ENCODE data around the gene ZBTB11. TPM values are rescaled to one million over a fixed set of nuclear protein-coding genes. Genes with fewer than 3 reads are reported as not detected.
"Not testable (repeated sequence)": the region's sequence is repeated elsewhere in the genome, so short reads cannot be mapped to it uniquely, and the experiment has no call there.

Gene ZBTB11
- total RNA-seq, 3 donors from 2014 or later = 24.1 to 25.8 (median 24.8) TPM

DNA sequence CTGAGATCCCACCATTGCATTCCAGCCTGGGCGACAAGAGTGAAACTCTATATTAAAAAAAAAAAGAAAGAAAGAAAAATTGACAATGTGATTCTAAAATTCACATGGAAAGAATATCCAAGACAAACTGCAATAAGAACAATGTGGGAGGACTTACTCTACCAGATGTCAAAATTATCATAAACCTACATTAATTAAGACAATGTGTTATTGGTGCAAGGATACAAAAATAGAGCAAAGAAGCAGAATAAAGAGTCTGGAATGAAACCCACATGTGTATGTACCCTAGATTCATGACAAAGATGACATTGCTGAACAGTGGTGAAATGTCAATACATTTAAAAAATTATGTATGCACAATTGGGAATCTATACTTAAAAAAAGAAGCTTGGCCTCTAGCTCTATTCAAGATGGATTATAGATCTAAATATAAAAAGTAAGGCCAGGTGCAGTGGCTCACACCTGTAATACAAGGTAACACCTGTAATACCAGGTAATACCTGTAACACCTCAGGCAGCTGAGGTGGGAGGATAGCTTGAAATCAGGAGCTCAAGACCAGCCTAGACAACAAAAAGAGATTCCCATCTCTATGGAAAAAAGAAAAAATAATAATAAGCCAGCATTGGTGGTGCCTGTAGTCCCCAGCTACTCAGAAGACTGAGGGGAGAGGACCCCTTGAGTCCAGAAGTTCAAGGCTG lies 45.7 kb downstream of the ZBTB11 start:
- ATAC-seq (no peak), DNase-seq (no peak)
- Mint-ChIP-seq H3K36me3 (ENCODE audit: insufficient read depth) (no peaks in the 10 kb centered on the region), H3K27me3 (ENCODE audit: low read depth) (no peaks in the 10 kb centered on the region), H3K9me3 (no peaks in the 10 kb centered on the region), H3K4me3 (no peak overlapping the region), H3K4me1 (ENCODE audit: low read depth) (no peaks in the 10 kb centered on the region)

DNA sequence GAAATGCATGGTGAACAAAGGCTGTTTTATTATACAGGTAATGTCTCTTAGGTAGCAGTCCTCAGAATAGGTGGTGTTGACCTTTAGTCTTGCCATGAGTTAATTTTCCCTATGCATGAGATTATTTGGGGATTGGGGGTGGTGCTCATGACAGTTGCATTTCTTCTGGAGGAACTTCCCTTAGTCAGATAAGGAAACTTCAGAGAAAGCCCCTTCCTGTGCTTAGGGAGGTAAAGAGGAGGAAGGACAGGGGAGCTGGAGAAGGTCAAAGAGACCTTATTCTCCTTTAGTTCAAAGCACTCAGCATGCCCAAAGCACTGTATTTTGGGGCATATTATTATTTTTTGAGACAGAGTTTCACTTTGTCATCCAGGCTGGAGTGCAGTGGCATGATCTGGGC lies 47.7 kb downstream of the ZBTB11 start:
- no peak for DNase-seq
- no peaks in the 10 kb centered on the region for H3K27me3 Mint-ChIP-seq (ENCODE audit: low read depth)
- H3K36me3 Mint-ChIP-seq (ENCODE audit: insufficient read depth) = no peaks in the 10 kb centered on the region
- no peak for ATAC-seq
- H3K9me3 Mint-ChIP-seq = no peaks in the 10 kb centered on the region
- H3K4me1 Mint-ChIP-seq (ENCODE audit: low read depth) = no peaks in the 10 kb centered on the region
- H3K4me3 Mint-ChIP-seq = no peak overlapping the region

DNA sequence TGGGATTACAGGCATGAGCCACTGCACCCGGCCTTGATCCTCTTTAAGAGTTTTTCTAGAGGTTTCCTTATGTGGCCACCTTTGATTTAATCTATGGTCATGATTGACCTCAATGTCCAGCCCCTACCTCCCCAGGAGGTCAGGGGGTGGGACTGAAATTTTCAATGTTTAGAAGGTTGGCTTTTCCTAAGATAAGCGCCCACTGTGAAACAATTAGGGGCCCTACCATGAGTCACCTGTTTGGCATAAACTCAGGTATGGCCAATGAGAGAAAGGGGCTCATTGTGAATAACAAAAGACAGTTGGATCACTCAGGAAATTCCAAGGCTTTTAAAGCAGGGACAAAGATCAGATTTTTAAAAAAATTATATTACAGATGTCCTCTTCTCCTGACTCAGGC lies 51.1 kb downstream of the ZBTB11 start:
- H3K9me3 Mint-ChIP-seq = no peaks in the 10 kb centered on the region
- ATAC-seq = no peak
- H3K4me1 Mint-ChIP-seq (ENCODE audit: low read depth) = no peaks in the 10 kb centered on the region
- H3K27me3 Mint-ChIP-seq (ENCODE audit: low read depth) = no peaks in the 10 kb centered on the region
- DNase-seq = no peak
- no peaks in the 10 kb centered on the region for H3K36me3 Mint-ChIP-seq (ENCODE audit: insufficient read depth)
- no peak overlapping the region for H3K4me3 Mint-ChIP-seq

DNA sequence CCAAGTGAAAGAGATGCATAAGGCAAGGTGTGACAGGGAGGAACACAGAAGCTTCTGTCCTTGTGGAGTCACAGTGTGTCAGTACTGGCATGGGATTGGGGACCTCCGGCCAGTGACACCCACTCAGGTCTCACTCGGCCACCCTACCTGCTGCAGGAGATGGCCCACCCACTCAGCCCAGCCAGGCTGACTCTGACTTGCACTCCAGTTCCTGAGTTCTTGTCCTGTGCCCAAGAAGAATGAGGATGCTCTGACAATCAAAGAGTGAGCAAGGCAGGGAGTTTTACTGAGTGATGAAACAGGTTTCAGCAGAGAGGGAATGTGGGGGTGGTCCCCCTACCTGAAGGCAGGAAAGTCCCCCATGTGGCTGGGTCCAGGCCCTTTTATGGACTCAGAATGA lies 52.1 kb downstream of the ZBTB11 start:
- Mint-ChIP-seq H3K4me3 (no peak overlapping the region), H3K36me3 (ENCODE audit: insufficient read depth) (no peaks in the 10 kb centered on the region), H3K9me3 (no peaks in the 10 kb centered on the region), H3K27me3 (ENCODE audit: low read depth) (no peaks in the 10 kb centered on the region), H3K4me1 (ENCODE audit: low read depth) (no peaks in the 10 kb centered on the region)
- no peak for ATAC-seq
- no peak for DNase-seq

DNA sequence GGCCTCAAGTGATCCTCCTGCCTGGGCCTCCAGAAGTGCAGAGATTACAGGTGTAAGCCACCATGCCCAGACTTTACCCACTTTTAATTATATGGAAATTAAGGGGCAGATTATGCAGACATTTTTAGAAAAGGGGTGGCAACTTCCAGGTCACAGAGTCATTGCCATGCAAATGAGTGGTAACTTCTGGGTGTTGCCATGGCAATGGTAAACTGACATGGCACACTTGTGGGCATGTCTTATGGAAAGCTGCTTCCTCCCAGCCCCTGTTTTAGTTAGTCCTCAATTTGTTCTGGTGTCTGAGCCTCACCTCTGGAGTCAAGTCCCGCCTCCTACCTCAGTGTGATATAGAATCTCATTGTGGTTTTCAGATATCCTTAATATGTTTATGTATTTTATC lies 53.3 kb downstream of the ZBTB11 start:
- DNase-seq (no peak), ATAC-seq (no peak)
- Mint-ChIP-seq H3K36me3 (ENCODE audit: insufficient read depth) (no peaks in the 10 kb centered on the region), H3K4me3 (no peak overlapping the region), H3K4me1 (ENCODE audit: low read depth) (no peaks in the 10 kb centered on the region), H3K9me3 (no peaks in the 10 kb centered on the region), H3K27me3 (ENCODE audit: low read depth) (no peaks in the 10 kb centered on the region)

DNA sequence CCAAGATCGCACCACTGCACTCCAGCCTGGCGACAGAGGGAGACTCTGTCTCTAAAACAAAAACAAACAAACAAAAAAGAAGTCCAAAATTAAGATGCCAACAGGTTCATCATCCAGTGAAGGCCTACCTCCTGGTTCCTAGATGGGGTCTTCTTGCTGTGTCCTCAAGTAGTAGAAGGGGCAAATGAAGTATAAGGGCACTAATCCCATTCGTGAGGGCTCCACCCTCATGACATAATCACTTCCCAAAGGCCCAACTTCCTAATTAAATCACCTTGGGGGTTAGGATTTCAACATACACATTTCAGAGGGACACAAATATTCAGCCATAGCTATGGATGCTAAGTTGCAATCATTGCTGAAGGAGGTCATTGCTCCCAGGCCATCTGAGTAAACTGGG lies 57.2 kb downstream of the ZBTB11 start:
- ATAC-seq = no peak
- DNase-seq = no peak
- no peak overlapping the region for H3K4me3 Mint-ChIP-seq
- H3K27me3 Mint-ChIP-seq (ENCODE audit: low read depth) = no peaks in the 10 kb centered on the region
- no peaks in the 10 kb centered on the region for H3K4me1 Mint-ChIP-seq (ENCODE audit: low read depth)
- no peaks in the 10 kb centered on the region for H3K36me3 Mint-ChIP-seq (ENCODE audit: insufficient read depth)
- H3K9me3 Mint-ChIP-seq = no peaks in the 10 kb centered on the region

DNA sequence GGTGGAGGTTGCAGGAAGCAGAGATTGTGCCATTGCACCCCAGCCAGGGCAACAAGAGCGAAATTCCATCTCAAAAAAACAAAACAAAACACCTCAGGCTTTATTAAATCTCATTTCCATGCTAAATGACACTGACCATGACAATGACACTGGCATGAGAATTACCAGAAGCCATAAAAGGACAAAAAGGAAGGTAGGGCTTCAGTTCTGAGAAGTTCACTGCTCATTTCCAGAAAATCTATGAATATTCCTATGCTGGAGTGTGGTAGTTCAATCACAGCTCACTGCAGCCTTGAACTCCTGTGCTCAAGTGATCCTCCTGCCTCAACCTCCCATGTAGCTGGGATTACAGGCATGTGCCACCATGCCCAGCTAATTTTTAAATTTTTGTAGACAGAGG lies 58.2 kb downstream of the ZBTB11 start:
- DNase-seq (no peak), ATAC-seq (no peak)
- H3K27me3 Mint-ChIP-seq (ENCODE audit: low read depth) = no peaks in the 10 kb centered on the region
- H3K9me3 Mint-ChIP-seq = no peaks in the 10 kb centered on the region
- no peaks in the 10 kb centered on the region for H3K4me1 Mint-ChIP-seq (ENCODE audit: low read depth)
- no peaks in the 10 kb centered on the region for H3K36me3 Mint-ChIP-seq (ENCODE audit: insufficient read depth)
- H3K4me3 Mint-ChIP-seq = no peak overlapping the region

DNA sequence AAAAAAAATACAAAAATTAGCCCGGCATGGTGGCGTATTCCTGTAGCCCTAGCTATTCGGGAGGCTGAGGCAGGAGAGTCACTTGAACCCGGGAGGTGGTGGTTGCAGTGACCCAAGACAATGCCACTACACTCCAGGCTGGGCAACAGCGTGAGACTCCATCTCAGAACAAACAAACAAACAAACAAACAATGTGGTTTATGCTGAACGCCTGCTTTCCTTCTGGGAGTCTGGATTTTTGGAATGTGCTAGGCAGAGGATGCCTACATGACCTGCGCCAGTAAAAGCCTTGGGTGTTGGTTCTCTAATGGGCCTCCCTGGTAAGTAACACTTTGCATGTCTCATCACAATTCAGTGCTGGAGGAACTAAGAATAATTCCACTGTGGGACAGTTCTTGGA lies 59.5 kb downstream of the ZBTB11 start:
- Mint-ChIP-seq H3K9me3 (no peaks in the 10 kb centered on the region), H3K4me1 (ENCODE audit: low read depth) (no peaks in the 10 kb centered on the region)
- no peak for ATAC-seq

DNA sequence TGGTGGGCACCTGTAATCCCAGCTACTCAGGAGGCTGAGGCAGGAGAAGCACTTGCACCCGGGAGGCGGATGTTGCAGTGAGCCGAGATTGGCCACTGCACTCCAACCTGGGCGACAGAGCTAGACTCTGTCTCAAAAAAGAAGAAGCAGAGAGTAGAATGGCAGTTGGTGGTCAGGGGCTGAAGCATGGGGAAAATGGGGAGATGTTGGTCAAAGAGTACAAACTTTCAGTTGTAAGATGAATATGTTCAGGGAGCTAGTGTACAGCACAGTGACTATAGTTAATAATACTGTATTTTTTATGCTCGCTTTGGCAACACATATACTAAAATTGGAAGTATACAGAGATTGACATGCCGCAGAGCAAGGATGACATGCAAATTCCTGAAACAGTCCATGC lies 61.4 kb downstream of the ZBTB11 start:
- ATAC-seq (no peak), DNase-seq (no peak)
- Mint-ChIP-seq H3K27me3 (ENCODE audit: low read depth) (no peaks in the 10 kb centered on the region), H3K9me3 (no peaks in the 10 kb centered on the region), H3K4me1 (ENCODE audit: low read depth) (no peaks in the 10 kb centered on the region), H3K4me3 (no peak overlapping the region), H3K36me3 (ENCODE audit: insufficient read depth) (no peaks in the 10 kb centered on the region)

More for the DNA sequence above, 59.5 kb downstream of the ZBTB11 start:
- Mint-ChIP-seq H3K4me3 (no peak overlapping the region), H3K27me3 (ENCODE audit: low read depth) (no peaks in the 10 kb centered on the region), H3K36me3 (ENCODE audit: insufficient read depth) (no peaks in the 10 kb centered on the region)
- no peak for DNase-seq

DNA sequence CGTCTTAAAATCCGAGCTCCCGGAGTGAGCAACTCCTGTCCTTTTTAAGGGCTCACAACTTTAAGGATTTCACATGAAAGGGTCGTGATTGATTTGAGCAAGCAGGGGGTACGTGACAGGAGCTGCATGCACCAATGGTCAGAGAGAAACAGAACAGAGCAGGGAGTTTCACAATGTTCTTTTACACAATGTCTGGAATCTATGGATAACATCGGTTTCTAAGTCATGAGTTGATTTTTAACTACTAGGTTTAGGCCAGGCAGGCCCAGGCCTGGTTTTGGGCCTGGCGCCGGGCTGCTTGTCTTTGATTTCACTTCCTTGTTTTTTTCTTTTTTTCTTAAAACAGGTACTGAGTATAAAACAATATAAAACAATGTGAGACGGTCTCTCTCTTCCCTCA lies 63.9 kb downstream of the ZBTB11 start:
- H3K9me3 Mint-ChIP-seq; DNase-seq; ATAC-seq; H3K4me3 Mint-ChIP-seq; H3K36me3 Mint-ChIP-seq (ENCODE audit: insufficient read depth); H3K4me1 Mint-ChIP-seq (ENCODE audit: low read depth); H3K27me3 Mint-ChIP-seq (ENCODE audit: low read depth): not testable (repeated sequence)

DNA sequence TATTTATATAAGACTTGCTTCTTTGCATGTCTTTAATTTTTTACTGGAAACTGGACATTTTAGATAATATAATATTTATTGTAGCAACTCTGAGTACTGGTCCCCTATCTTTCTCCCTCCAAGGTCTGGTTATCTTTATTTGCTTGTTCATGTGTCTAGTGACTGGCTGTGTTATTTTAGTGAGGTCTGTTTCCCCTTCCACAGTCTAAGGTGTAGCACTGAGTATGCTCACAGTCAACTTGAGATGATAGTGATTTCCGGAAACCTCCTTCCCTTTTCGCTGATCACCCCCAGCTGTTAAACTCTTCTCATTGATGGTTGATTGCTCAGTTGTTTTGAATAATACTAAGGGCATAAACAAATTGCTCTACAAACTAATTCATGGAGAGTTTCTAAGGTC lies 65.9 kb downstream of the ZBTB11 start:
- H3K36me3 Mint-ChIP-seq (ENCODE audit: insufficient read depth) = no peaks in the 10 kb centered on the region
- no peak for DNase-seq
- H3K4me3 Mint-ChIP-seq = no peak overlapping the region
- no peaks in the 10 kb centered on the region for H3K4me1 Mint-ChIP-seq (ENCODE audit: low read depth)
- no peaks in the 10 kb centered on the region for H3K27me3 Mint-ChIP-seq (ENCODE audit: low read depth)
- no peak for ATAC-seq
- H3K9me3 Mint-ChIP-seq = no peaks in the 10 kb centered on the region

DNA sequence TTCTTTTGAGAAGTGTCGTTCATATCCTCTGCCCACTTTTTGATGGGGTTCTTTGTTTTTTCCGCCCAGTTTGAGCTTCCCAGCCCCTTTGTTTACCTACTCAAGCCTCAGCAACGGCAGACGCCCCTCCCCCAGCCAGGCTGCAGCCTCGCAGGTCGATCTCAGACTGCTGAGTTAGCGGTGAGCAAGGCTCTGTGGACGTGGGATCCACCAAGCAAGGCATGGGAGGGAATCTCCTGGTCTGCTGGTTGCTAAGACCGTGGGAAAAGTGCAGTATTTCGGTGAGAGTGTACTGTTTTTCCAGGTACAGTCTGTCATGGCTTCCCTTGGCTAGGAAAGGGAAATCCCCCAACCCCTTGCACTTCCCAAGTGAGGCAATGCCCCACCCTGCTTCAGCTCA lies 71.5 kb downstream of the ZBTB11 start:
- not testable (repeated sequence) for H3K27me3 Mint-ChIP-seq (ENCODE audit: low read depth); H3K4me1 Mint-ChIP-seq (ENCODE audit: low read depth); H3K4me3 Mint-ChIP-seq; ATAC-seq; H3K36me3 Mint-ChIP-seq (ENCODE audit: insufficient read depth); H3K9me3 Mint-ChIP-seq; DNase-seq

DNA sequence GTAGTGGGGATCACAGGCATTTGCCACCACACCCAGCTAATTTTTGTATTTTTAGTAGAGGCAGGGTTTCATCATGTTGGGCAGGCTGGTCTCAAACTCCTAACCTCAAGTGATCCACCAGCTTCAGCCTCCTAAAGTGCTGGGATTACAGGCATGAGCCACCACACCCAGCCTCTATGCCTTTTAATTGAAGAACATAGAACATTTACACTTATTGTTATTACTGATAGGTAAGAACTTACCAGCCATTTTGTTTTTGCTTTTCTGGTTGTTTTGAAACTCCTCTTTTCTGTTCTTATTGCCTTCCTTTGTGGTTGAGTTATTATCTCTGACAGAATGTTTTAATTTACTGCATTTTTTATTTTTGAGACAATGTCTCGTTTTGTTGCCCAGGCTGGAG lies 73.7 kb downstream of the ZBTB11 start:
- no peaks in the 10 kb centered on the region for H3K9me3 Mint-ChIP-seq
- no peaks in the 10 kb centered on the region for H3K36me3 Mint-ChIP-seq (ENCODE audit: insufficient read depth)
- no peaks in the 10 kb centered on the region for H3K27me3 Mint-ChIP-seq (ENCODE audit: low read depth)
- ATAC-seq = no peak
- no peak for DNase-seq
- peaks cover 2% of the 10 kb centered on the region for H3K4me1 Mint-ChIP-seq (ENCODE audit: low read depth)
- H3K4me3 Mint-ChIP-seq = no peak overlapping the region

DNA sequence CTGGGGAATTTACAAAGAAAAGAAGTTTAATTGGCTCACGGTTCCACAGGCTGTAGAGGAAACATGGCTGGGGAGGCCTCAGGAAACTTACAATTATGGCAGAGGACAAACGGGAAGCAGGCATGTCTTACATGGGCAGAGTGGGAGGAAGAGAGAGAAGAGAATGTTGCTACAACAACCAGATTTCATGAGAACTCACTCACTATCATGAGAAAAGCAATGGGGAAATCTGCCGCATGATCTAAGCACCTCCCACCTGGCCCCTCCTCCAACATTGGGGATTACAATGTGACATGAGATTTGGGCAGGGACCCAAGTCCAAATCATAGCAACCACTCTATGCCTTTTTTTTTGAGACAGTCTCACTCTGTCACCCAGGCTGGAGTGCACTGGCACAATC lies 74.2 kb downstream of the ZBTB11 start:
- DNase-seq (no peak), ATAC-seq (no peak)
- Mint-ChIP-seq H3K4me1 (ENCODE audit: low read depth) (peaks cover 2% of the 10 kb centered on the region), H3K4me3 (no peak overlapping the region), H3K27me3 (ENCODE audit: low read depth) (no peaks in the 10 kb centered on the region), H3K36me3 (ENCODE audit: insufficient read depth) (no peaks in the 10 kb centered on the region), H3K9me3 (no peaks in the 10 kb centered on the region)

Measured in activated T-cell treated with anti-CD3 and anti-CD28 coated beads, Interleukin-2, amount 50 U/mL, for 4 hours (primary cell).